HG03460 (cell line): ENCODE measurements around the gene CATSPER1.

ENCODE experiments used
- ATAC-seq: cut with Tn5 transposase; IDR thresholded peaks from one replicate; pipeline ENCODE4 v1.9.1; 2021; ENCODE audit not compliant: unreplicated experiment

CATSPER1 gene

GRCh38 chr11:66003291-66003690 lies 23.0 kb downstream of the CATSPER1 start:
- no peak for ATAC-seq

GRCh38 chr11:66002648-66003225 lies 23.5 kb downstream of the CATSPER1 start:
- ATAC-seq, result peak; percentile 32

DNA sequence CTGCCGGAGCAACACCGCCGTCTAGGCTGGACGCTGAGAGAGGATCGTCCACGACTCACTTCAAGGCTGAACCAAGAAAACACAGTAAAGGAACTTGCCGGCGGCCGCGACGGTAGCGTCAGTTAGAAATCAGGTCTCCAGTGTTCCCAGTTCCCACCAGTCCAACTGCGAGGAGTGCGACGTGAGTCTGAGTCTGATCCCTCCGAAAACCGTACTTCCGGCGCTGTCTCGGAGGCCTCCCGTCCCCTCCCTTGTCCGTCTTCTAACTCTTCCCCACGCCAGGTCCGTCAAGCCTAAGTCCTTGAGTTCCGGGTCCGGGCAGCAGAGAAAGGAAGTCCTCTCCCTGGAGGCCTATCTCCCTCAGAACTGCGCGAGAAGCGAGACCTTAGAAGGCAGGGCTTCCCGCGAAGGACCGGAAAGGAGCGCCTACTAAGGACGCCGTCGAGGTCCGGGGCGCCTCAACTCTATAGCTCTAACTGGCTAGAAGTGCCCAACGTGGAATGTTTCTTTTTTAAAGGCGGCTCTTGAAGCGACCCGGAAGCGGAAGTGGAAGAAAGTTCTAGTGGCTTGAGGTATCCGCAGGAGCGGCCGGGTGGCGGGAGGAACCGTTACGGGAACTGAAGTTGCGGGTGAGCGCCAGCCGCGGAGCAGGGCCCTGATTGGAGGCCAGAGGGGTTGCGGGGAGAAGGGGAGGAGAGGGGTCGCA lies 24.2 kb downstream of the CATSPER1 start, which contains the start of the genes BANF1 and EIF1AD:
Gene BANF1 (plus strand): TSS at position 562 of the 706 bp plus-strand sequence. CDS start 748 bp downstream, outside the sequence.
Gene EIF1AD (minus strand): TSS at position 216 of the 706 bp plus-strand sequence. CDS start 1,768 bp downstream, outside the sequence.
- ATAC-seq, result peak; percentile 77

- ATAC-seq, result no peak
Measured at GRCh38 chr11:65997286-65997685, 29.0 kb downstream of the CATSPER1 start.

GRCh38 chr11:65992056-65992455 lies 34.2 kb downstream of the CATSPER1 start:
- no peak for ATAC-seq

- ATAC-seq, result peak; percentile 90
Measured at GRCh38 chr11:65988791-65989592, 37.3 kb downstream of the CATSPER1 start.

- ATAC-seq, result no peak
Measured at GRCh38 chr11:65987336-65987735, 38.9 kb downstream of the CATSPER1 start.

GRCh38 chr11:65983589-65983987 lies 42.7 kb downstream of the CATSPER1 start:
- ATAC-seq, result no peak

DNA sequence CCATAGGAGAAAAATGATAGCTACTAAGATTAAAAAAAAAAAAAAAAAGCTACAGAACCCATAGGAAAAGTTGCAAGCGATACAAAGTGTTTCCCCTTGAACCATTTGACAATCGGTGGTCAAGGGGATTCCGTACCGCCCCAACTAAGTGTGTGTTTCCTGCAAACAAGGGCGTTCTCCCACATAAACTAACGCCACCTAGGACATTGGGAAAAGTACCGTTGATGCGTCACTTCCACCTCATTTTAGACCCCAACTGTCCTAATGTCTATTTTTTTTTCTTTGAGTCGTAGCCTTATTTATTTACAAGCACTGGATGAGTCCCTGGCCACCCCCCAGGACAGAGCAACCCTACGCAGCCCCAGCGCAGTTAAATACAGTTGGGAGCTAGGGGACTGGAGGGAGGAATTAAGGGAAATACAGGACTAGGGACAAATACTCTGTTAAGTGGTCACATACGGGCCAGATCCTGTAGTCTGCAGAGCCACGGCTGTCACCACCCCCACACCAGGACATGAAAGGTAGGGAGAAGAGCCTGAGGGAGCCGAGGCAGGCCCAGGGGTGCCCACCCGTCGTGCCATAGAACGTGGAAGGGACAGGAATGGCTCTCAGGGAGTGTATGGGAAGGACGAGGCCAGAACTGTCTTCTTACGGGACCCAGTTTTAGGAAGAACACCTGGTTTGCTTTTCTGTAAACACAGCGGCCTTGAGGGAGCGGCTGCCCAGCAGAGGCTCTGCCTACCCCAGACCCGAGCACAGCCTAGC lies 43.3 kb downstream of the CATSPER1 start:
- ATAC-seq, result no peak

DNA sequence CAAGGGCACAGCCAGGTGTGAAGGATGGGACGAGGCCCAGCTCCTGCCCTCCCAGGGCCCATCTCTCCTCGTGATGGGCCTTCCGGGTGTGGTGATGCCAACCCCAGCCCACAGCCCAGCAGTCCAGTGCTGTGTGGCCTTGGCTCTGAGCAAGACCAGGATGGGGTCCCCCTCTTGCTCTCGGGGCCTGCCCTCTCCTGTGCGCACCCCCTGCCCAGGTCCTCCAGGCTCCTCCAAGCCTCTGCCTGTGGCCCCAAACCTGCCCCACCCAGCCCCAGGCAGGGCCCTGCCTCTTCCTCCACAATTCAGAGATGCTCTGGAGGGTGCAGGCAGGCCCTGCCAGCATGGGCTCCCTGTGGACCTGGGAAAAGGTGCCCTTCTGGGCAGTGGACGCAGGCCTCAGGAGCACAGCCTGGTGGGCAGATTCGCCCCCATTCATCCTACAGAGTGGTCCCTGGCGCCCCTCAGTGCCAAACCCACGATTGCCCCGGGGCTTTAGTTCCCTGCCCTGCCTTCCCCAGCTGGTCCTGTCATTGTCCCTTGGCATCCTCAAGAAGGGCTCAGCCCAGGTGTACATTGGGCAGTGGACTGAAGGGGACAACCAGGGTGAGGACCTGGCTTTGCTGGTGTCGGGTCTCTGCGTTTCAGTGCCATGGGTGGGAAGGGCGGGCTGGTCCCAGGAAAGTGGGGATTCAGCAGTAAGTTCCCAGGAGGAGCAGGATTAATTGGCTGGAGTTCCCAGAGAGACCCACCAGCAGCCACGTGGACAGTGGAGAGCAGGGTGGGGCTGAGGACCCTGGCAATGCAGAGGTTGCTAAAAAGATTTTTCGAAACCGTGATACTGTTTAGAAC lies 44.1 kb downstream of the CATSPER1 start:
- ATAC-seq, result no peak

DNA sequence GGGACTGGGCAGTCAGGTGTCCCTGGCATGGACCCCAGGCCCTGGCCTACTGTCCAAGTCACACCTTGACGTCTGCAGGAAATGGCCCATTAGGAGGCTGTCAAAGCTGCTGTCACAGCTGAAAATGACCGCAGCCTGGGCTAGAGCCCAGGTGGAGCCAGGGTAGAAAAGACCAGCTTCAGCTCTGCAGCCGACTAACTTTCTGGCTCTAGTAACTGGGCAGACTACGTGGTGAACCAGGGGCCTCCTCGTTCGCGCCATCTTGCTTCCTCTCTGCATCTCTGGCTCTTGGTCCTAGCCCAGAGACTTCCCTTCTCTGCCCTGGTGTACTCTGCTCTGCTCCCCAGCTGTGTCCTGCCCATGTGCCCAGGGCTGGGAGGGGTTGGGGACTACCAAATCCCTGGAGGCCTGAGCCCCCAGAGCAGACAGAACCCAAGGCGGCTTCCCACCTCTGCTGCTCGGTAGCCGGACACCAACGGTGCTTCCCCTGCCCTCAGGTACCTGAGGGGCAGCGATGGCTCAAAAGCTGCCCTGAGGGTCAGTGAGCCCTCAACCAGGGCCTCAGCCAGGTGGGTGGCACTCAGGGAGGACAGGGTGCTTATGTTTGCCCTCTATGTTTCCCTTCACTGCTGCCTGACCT lies 45.1 kb downstream of the CATSPER1 start:
- ATAC-seq, result no peak

DNA sequence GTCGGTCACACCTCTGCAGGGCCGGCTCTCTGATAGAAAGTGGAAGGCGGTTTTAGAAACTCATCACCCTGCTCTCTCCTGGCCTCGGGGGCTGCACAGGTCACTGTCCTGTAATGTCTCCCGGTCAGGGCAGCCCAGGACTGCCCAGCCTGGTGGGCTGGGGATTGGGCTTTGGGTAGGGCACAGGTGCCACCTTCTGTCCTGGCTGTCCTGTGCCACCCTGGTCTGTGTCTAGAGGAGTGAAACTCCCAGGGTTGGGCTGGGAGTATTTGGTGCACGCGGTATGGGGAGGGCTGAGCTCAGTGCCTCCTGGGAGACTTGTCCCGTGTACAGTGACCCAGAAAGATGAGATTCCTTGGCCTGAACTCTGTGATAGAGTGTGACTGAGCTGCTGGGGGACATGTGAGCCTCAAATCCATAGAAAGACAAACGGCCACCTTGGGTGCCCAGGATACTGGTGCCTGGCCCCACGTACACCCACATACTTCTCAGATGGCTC lies 47.0 kb downstream of the CATSPER1 start:
- no peak for ATAC-seq

GRCh38 chr11:65978391-65979238 lies 47.7 kb downstream of the CATSPER1 start:
- no peak for ATAC-seq

DNA sequence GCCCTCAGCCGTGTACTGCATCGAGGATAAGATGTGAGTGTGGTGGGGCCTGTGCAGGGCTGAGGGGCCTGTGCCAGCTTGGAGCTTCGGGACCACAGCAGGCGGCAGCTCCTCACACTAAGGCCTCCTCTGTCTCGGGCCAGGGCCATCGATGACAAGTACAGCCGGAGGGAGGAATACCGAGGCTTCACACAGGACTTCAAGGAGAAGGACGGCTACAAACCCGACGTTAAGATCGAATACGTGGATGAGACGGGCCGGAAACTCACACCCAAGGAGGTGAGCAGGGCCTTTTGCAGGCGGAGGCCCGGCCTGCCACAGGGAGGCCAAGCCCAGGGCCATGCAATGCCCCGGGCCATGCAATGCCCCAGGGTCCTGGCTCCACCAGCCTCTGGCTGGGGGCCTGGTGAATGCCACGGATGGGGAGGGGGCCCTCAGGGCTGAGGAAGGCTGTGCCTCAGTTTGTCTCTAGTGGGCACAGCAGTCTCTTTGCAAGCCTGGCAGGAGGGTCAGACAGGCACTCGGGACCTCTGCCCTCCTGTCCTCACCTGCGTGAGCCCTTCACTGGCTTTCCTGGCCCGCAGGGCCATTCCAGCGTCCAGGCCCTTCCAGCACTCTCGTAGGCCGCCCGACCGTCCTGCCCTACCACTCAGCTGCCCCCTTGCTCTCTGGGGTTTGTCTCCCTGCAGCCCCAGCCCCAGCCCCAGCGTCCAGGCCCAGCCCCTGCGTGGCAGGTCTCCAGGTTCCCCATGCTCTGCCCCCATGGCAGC lies 48.5 kb downstream of the CATSPER1 start:
- ATAC-seq, result no peak

DNA sequence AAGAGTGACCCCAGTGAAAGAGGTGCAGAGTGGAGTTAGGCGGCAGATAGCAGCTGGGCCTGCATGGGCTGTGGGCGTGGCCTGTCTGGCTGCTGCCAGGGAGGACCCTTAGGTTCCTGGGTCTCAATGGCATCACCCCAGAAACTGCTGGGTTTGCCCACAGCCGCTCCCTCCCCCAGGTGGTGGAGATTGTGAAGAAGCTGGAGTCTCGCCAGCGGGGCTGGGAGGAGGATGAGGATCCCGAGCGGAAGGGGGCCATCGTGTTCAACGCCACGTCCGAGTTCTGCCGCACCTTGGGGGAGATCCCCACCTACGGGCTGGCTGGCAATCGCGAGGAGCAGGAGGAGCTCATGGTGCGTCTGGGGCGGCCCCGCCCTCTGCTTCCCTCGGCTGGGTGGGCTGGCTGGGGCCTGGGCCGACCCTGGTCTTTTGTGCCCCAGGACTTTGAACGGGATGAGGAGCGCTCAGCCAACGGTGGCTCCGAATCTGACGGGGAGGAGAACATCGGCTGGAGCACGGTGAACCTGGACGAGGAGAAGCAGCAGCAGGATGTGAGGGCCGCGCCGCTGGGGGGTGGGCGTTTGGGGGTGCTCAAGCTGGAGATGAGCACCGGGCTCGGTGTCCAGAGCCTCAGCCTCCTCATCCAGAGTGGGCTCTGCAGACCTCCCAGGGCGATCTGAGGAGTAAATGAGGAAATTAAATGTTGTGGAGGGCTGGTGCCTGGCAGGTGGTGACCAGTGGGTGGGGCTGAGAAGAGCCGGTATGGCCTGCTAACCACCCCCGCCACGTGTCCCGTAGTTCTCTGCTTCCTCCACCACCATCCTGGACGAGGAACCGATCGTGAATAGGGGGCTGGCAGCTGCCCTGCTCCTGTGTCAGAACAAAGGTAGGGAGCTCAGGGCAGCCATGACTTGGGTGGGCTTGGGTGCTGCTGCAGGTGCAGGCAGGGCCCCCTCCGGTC lies 49.8 kb downstream of the CATSPER1 start:
- ATAC-seq, result no peak

DNA sequence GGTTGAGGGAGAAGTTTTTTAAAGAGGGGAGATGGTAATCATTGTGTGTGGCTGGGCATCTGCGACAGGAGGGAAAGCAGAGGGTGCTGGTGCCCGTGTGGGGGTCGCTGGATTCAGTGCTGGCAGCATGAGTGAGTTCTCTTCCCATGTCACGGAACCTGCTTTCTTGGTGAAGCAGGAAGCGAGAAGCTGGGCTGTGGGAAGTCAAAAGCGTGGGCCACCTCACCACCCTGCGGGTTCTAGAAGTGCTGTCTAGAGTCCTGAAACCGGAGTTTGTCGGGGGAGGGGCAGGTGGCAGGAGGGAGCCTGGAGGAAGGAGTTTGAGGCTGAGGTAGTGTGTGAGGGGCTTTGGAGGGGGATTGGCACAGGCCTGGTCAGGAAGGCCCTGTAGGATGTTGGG lies 50.5 kb downstream of the CATSPER1 start:
- ATAC-seq, result no peak
